ENCODE measurements around the gene UIMC1. TPM values are rescaled to one million over a fixed set of nuclear protein-coding genes. Genes with fewer than 3 reads are reported as not detected.
"Not testable (repeated sequence)": the region's sequence is repeated elsewhere in the genome, so short reads cannot be mapped to it uniquely, and the experiment has no call there.

Gene UIMC1
- total RNA-seq, 4 donors from 2014 or later, result 34.7 to 51.1 (median 48.9) TPM

DNA sequence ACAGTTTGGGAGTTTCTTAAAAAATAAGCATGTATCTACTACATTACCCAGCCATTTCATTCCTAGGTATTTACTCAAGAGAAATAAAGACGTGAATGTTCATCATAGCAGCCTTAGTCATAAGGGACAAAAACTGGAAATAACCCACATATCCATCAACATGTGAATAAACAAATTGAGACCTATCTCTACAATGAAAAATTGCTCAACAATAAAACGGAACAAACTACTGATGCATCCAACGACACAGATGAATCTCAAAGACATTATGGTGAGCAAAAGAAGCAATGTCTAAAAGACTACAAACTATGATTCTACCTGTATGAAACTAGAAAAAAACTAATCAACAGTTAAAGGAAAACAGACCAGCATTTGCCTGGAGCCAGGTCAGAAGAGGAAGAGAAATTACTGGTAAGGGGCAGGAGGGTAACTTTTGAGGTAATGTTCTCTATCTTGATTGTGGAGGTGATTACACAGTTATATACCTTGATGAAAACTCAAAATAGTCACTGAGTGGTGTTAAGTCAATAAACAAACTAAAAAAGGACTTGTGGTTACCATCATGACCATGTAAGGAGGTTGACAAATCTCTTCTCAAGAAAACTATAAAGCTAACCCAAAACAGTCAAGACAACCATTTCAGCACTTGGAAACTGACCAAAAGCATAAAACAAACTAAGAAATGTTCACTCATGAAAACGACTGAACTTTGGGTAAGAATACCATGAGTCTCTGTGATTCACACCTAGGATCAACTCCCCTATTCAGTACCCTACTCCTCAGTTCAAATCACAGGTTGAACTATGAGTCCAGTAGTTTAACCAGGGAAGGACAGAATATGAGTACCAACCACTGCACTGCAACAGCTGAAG lies 10.4 kb downstream of the UIMC1 start:
- H3K27me3 ChIP-seq, result no peaks in the 10 kb centered on the region
- peaks cover 15 to 34% (median 25%) of the 10 kb centered on the region in 4 donors for H3K4me1 ChIP-seq
- WGBS, result 39% methylated on average over 4 of the region's 4 CpGs
- H3K4me3 ChIP-seq, result no peak overlapping the region
- peaks cover 0 to 7% (median 0%) of the 10 kb centered on the region in 4 donors for H3K9me3 ChIP-seq
- H3K27ac ChIP-seq (replicated peaks in 1 of 4), result peak overlapping the region in 1 of 4 donors; percentile 4
- DNase-seq (ENCODE audit: extremely low spot score), result no peak
- peaks cover 0 to 3% (median 0%) of the 10 kb centered on the region in 4 donors for H3K36me3 ChIP-seq
- TF ChIP-seq EP300 (IDR thresholded peaks at IDR 0.05) (no peak), POLR2AphosphoS5 (IDR thresholded peaks at IDR 0.05) (no peak), POLR2A (IDR thresholded peaks at IDR 0.05; ENCODE audit: low read depth) (no peak)
- TF ChIP-seq, protein P1, sequence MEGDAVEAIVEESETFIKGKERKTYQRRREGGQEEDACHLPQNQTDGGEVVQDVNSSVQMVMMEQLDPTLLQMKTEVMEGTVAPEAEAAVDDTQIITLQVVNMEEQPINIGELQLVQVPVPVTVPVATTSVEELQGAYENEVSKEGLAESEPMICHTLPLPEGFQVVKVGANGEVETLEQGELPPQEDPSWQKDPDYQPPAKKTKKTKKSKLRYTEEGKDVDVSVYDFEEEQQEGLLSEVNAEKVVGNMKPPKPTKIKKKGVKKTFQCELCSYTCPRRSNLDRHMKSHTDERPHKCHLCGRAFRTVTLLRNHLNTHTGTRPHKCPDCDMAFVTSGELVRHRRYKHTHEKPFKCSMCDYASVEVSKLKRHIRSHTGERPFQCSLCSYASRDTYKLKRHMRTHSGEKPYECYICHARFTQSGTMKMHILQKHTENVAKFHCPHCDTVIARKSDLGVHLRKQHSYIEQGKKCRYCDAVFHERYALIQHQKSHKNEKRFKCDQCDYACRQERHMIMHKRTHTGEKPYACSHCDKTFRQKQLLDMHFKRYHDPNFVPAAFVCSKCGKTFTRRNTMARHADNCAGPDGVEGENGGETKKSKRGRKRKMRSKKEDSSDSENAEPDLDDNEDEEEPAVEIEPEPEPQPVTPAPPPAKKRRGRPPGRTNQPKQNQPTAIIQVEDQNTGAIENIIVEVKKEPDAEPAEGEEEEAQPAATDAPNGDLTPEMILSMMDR (IDR thresholded peaks at IDR 0.05), result no peak
- intact Hi-C loops (cut with DNase I), result no loop called here

DNA sequence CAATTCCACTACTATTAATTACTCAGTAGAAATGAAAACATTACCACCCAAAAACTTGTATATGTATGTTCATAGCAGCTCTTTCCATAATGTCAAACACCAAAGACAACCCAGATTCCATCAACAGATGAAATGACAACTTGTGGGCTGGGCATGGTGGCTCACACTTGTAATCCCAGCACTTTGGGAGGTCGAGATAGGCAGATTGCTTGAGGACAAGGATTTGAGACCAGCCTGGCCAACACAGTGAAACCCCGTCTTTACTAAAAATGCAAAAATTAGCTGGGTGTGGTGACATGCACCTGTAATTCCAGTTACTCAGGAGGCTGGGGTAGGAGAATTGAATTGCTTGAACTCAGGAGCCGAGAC lies 11.5 kb downstream of the UIMC1 start:
- Histone ChIP-seq H3K4me3 (no peak overlapping the region), H3K4me1 (peaks cover 10 to 28% (median 23%) of the 10 kb centered on the region in 4 donors), H3K36me3 (peaks cover 0 to 3% (median 0%) of the 10 kb centered on the region in 4 donors), H3K27me3 (no peaks in the 10 kb centered on the region), H3K9me3 (peaks cover 0 to 7% (median 0%) of the 10 kb centered on the region in 4 donors), H3K27ac (replicated peaks in 1 of 4) (peak overlapping the region in 3 of 4 donors; percentile 10 to 20 (median 19))
- TF ChIP-seq POLR2A (IDR thresholded peaks at IDR 0.05; ENCODE audit: low read depth) (no peak), EP300 (IDR thresholded peaks at IDR 0.05) (no peak), POLR2AphosphoS5 (IDR thresholded peaks at IDR 0.05) (no peak)
- TF ChIP-seq, protein P1 (IDR thresholded peaks at IDR 0.05), result no peak
- no peak for DNase-seq (ENCODE audit: extremely low spot score)
- intact Hi-C loops (cut with DNase I), result no loop called here
- WGBS, result 97% methylated on average over 3 of the region's 3 CpGs

DNA sequence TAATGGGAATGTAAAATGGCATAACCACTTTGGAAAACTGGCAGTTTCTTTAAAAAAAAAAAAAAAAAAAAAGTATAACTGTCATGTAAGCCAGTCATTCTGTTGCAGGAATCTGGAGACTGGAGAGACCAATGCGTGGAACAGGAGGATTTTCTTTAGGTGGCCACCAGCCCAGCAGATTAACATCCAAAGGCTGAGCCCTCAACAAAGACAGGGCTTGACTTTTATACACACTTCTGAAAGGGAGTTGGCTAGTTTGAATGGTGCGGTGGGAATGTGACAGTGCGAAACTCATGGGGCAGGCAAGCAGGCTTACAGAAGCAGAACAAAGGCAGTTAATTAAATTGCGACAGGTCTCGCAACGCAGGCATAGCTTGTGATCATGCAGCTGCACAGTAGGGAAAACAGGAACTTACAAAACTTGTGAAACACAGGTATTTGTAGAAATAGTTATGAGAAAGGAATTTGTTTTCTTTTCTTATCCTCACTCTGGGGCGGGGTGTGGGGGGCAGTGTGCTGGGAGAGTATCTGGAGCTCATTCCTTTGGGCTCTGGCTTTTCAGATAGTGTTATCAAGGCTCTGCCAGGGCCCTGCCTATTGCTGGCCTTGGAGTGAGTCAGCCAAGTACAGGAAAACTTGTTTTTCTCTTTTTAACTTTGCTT lies 12.0 kb downstream of the UIMC1 start:
- DNase-seq (ENCODE audit: extremely low spot score), result no peak
- peak overlapping the region in 2 of 4 donors; percentile 19 to 20 for H3K27ac ChIP-seq (replicated peaks in 1 of 4)

GRCh38 chr5:176993081-176993480 lies 13.5 kb downstream of the UIMC1 start:
- H3K27ac ChIP-seq (replicated peaks in 1 of 4); DNase-seq (ENCODE audit: extremely low spot score); H3K4me3 ChIP-seq; intact Hi-C loops (cut with DNase I); H3K36me3 ChIP-seq; H3K27me3 ChIP-seq; H3K9me3 ChIP-seq: not testable (repeated sequence)
- peaks cover 10 to 26% (median 21%) of the 10 kb centered on the region in 4 donors for H3K4me1 ChIP-seq
- 82% methylated on average over 3 of the region's 3 CpGs for WGBS

More for the DNA sequence above, 12.0 kb downstream of the UIMC1 start:
- peaks cover 10 to 26% (median 21%) of the 10 kb centered on the region in 4 donors for H3K4me1 ChIP-seq
- peaks cover 0 to 3% (median 0%) of the 10 kb centered on the region in 4 donors for H3K36me3 ChIP-seq
- WGBS, result 61% methylated on average over 7 of the region's 7 CpGs
- no peak overlapping the region for H3K4me3 ChIP-seq
- intact Hi-C loops (cut with DNase I), result no loop called here
- no peaks in the 10 kb centered on the region for H3K27me3 ChIP-seq
- no peak for TF ChIP-seq POLR2A (IDR thresholded peaks at IDR 0.05; ENCODE audit: low read depth)
- TF ChIP-seq POLR2AphosphoS5 (IDR thresholded peaks at IDR 0.05), result no peak
- TF ChIP-seq, protein P1 (IDR thresholded peaks at IDR 0.05), result no peak
- TF ChIP-seq EP300 (IDR thresholded peaks at IDR 0.05), result no peak
- H3K9me3 ChIP-seq, result peaks cover 0 to 7% (median 0%) of the 10 kb centered on the region in 4 donors

- intact Hi-C loops (cut with DNase I), result no loop called here
- TF ChIP-seq POLR2A (IDR thresholded peaks at IDR 0.05; ENCODE audit: low read depth) (no peak), EP300 (IDR thresholded peaks at IDR 0.05) (no peak)
- TF ChIP-seq, protein P1 (IDR thresholded peaks at IDR 0.05), result no peak
- 90% methylated on average over 3 of the region's 3 CpGs for WGBS
Measured at GRCh38 chr5:176987583-176987982, 19.0 kb downstream of the UIMC1 start.

More at GRCh38 chr5:176987583-176987982, 19.0 kb downstream of the UIMC1 start:
- H3K27ac ChIP-seq (replicated peaks in 1 of 4), result no peak overlapping the region
- H3K9me3 ChIP-seq, result no peaks in the 10 kb centered on the region
- peaks cover 0 to 4% (median under 1%) of the 10 kb centered on the region in 4 donors for H3K36me3 ChIP-seq
- no peak overlapping the region for H3K4me3 ChIP-seq
- H3K27me3 ChIP-seq, result no peaks in the 10 kb centered on the region
- DNase-seq (ENCODE audit: extremely low spot score), result no peak
- peaks cover 0 to 13% (median 9%) of the 10 kb centered on the region in 4 donors for H3K4me1 ChIP-seq

Data from esophagus muscularis mucosa (tissue), 4 donors.